ENCODE results near the gene TNKS2.
A peak's percentile ranks its signal among the peaks of the same experiment; 100 is the strongest.

The TNKS2 gene

DNA sequence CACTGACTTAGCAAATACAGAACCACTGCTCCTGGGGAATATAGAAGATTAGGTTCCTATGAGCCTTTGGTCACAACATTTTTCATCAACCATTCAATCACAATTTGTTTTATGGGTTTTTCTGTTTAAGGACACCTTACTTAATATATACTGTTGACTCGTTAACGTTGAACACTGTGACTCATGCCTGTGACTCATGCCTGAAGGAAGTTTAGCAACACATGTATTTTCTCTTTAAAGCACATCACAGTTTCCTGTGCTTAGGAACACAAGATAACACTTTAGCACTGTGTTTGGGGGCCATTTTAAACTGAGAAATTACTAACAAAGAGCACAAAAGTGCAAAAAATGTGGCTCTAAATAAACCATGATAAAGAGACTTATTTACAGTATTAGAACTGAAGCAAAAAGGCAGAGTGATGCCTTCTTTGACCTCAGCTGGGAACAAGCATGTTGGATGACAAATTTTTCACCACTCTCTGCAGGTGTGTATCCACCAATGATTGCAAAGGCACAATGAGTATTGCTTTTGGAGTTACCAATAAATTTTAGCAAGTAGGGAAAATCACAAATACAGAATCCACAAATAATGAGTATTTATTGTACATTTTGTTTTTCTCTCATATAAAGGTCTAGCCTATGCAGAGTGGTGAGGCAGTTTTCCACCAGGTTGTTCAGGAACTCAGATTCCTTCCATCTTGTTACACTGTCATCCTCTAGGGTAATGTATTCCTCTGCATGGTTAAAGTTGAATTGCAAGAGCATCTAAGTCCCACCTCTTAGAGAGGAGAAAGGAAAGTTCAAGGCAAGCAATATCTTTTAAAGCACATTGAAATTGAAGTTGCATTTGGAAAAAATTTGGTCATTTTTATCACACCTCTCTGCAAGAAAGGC, 103.8 kb downstream of the TNKS2 start:
- intact Hi-C loops (cut with DNase I), result loop anchor here (10.0 kb wide), 2 partner anchors 97 to 267 kb away; partner anchors contain the start of gene PPP1R3C
- no peak for DNase-seq

GRCh38 chr10:91907033-91907594, 108.9 kb downstream of the TNKS2 start:
- intact Hi-C loops (cut with DNase I), result loop anchor here (10.0 kb wide), 2 partner anchors 102 to 272 kb away; partner anchors contain the start of gene PPP1R3C
- no peak for DNase-seq

- intact Hi-C loops (cut with DNase I), result loop anchor here (2.0 to 10.0 kb wide), 3 partner anchors 15 to 273 kb away; partner anchors contain the start of genes BTAF1 and PPP1R3C
- peak in 3 of 10 donors; percentile 29 to 80 (median 72) for DNase-seq
Observed at GRCh38 chr10:91907914-91908336, 109.7 kb downstream of the TNKS2 start.

- peak; percentile 58 to 96 (median 76) for DNase-seq
- intact Hi-C loops (cut with DNase I), result loop anchor here (2.0 to 10.0 kb wide), 3 partner anchors 14 to 274 kb away; partner anchors contain the start of genes BTAF1 and PPP1R3C
Observed at GRCh38 chr10:91908337-91909116, 110.3 kb downstream of the TNKS2 start.

- intact Hi-C loops (cut with DNase I), result loop anchor here (2.0 to 10.0 kb wide), 3 partner anchors 14 to 274 kb away; partner anchors contain the start of genes BTAF1 and PPP1R3C
- peak in 2 of 10 donors; percentile 13 to 14 for DNase-seq
Observed at GRCh38 chr10:91909117-91909677, 111.0 kb downstream of the TNKS2 start, which contains the start of gene FGFBP3. FGFBP3 (minus strand) TSS chr10:91909486; CDS start chr10:91908969, 517 bp downstream.

GRCh38 chr10:91910467-91910866, 112.2 kb downstream of the TNKS2 start:
- DNase-seq, result no peak
- intact Hi-C loops (cut with DNase I), result loop anchor here (10.0 kb wide), 1 partner anchor 416 kb away; no protein-coding TSS in a partner anchor
